Ecto neural progenitor cell (in vitro differentiated cells): Measurements from ENCODE around the gene UBE3A.

Experiments used
- DNase-seq: peaks from one replicate; pipeline ENCODE4 v3.0.0-alpha.2; 2018; ENCODE audit warnings: low spot score

The UBE3A gene

GRCh38 chr15:25402342-25402741 is 36.5 kb downstream of the UBE3A start:
- no peak for DNase-seq

- no peak for DNase-seq
Measured at GRCh38 chr15:25401501-25401900, 37.3 kb downstream of the UBE3A start.

- DNase-seq, result no peak
Measured at GRCh38 chr15:25397100-25397499, 41.7 kb downstream of the UBE3A start.

- DNase-seq, result no peak
Measured at GRCh38 chr15:25394898-25395297, 43.9 kb downstream of the UBE3A start.

- no peak for DNase-seq
Measured at GRCh38 chr15:25392806-25393205, 46.0 kb downstream of the UBE3A start.

- no peak for DNase-seq
Measured at GRCh38 chr15:25391971-25392721, 46.7 kb downstream of the UBE3A start.

- no peak for DNase-seq
Measured at GRCh38 chr15:25385986-25386385, 52.8 kb downstream of the UBE3A start.

- DNase-seq, result no peak
Measured at GRCh38 chr15:25381579-25381978, 57.2 kb downstream of the UBE3A start.

GRCh38 chr15:25378501-25378901 is 60.3 kb downstream of the UBE3A start:
- DNase-seq, result no peak

- no peak for DNase-seq
Measured at GRCh38 chr15:25375557-25375956, 63.3 kb downstream of the UBE3A start.

GRCh38 chr15:25374143-25374542 is 64.7 kb downstream of the UBE3A start:
- DNase-seq, result no peak

GRCh38 chr15:25372298-25372697 is 66.5 kb downstream of the UBE3A start:
- no peak for DNase-seq

GRCh38 chr15:25368850-25369249 is 70.0 kb downstream of the UBE3A start:
- DNase-seq, result no peak

- no peak for DNase-seq
Measured at GRCh38 chr15:25366058-25366457, 72.8 kb downstream of the UBE3A start.

- DNase-seq, result no peak
Measured at GRCh38 chr15:25362545-25362944, 76.3 kb downstream of the UBE3A start.

GRCh38 chr15:25347707-25348106 is 91.1 kb downstream of the UBE3A start:
- DNase-seq, result no peak

GRCh38 chr15:25346371-25346770 is 92.5 kb downstream of the UBE3A start:
- DNase-seq, result no peak

GRCh38 chr15:25345943-25346342 is 92.9 kb downstream of the UBE3A start:
- DNase-seq, result peak; percentile 49

GRCh38 chr15:25342629-25343028 is 96.2 kb downstream of the UBE3A start:
- DNase-seq, result no peak

- no peak for DNase-seq
Measured at GRCh38 chr15:25339431-25339830, 99.4 kb downstream of the UBE3A start.

GRCh38 chr15:25335279-25335678 is 103.5 kb downstream of the UBE3A start:
- DNase-seq, result no peak

- DNase-seq, result no peak
Measured at GRCh38 chr15:25333049-25333448, 105.8 kb downstream of the UBE3A start.

- DNase-seq, result no peak
Measured at GRCh38 chr15:25332306-25332705, 106.5 kb downstream of the UBE3A start.

GRCh38 chr15:25331860-25332259 is 107.0 kb downstream of the UBE3A start:
- DNase-seq, result no peak
